H1 (cell line): ENCODE data around the gene ZBTB43. TPM values are rescaled to one million over a fixed set of nuclear protein-coding genes. Genes with fewer than 3 reads are reported as not detected.

Experiments used
- CTCF ChIA-PET: fragments of 300-600 bp; sonication (Branson Sonifier 250); formaldehyde crosslinking; loops from one replicate; lab custom pipeline; 2021; ENCODE audit not compliant: partially characterized antibody; lab: Charles Lee
- POLR2A ChIA-PET: fragments of 300-600 bp; sonication (Branson Sonifier 250); formaldehyde crosslinking; loops from one replicate; lab custom pipeline; 2021; ENCODE audit warnings: inconsistent platforms; ENCODE audit not compliant: partially characterized antibody; lab: Charles Lee
- DNase-seq, 2 experiments: peaks; one replicate each; pipeline versions ENCODE4 v3.0.0 to v3.0.0-alpha.2; 2010 to 2022; ENCODE audit warnings: low spot score in 2 of 2, low read depth in 1 of 2, mixed read lengths in 1 of 2
- FAIRE-seq: peaks from 2 replicates; lab custom pipeline; 2011; peaks lifted over from hg19 to GRCh38; lab: Jason Lieb, UNC
- H2AFZ ChIP-seq: 2 replicates; pipeline ENCODE4 v1.8.1; 2012; ENCODE audit warnings: low read length, inconsistent platforms
- H2AK5ac ChIP-seq: 2 replicates; pipeline ENCODE4 v1.6.1; 2013; ENCODE audit warnings: low read depth, low read length
- H2BK120ac ChIP-seq: replicated peaks from 2 replicates; pipeline ENCODE3; 2013; ENCODE audit warnings: low read depth, low read length, inconsistent platforms
- H2BK12ac ChIP-seq: 2 replicates; pipeline ENCODE4 v1.6.1; 2013; ENCODE audit warnings: low read depth, low read length
- H2BK15ac ChIP-seq: 2 replicates; pipeline ENCODE4 v1.6.1; 2013; ENCODE audit warnings: low read length
- H2BK20ac ChIP-seq: 2 replicates; pipeline ENCODE4 v1.6.1; 2013; ENCODE audit warnings: low read length
- H2BK5ac ChIP-seq: 2 replicates; pipeline ENCODE4 v1.6.1; 2013; ENCODE audit warnings: low read depth, low read length
- H3K14ac ChIP-seq: 2 replicates; pipeline ENCODE4 v1.6.1; 2013; ENCODE audit warnings: inconsistent platforms; ENCODE audit not compliant: insufficient read length
- H3K18ac ChIP-seq: 2 replicates; pipeline ENCODE4 v1.6.1; 2013; ENCODE audit warnings: low read length; ENCODE audit errors: extremely low read depth
- H3K23ac ChIP-seq: 2 replicates; pipeline ENCODE4 v1.6.1; 2013; ENCODE audit warnings: inconsistent platforms; ENCODE audit not compliant: insufficient read length
- H3K23me2 ChIP-seq: 2 replicates; pipeline ENCODE4 v1.6.1; 2013; ENCODE audit warnings: low read depth, low read length
- H3K27ac ChIP-seq: 2 replicates; pipeline ENCODE4 v1.6.1; 2011; ENCODE audit warnings: low read depth, low read length, inconsistent platforms
- H3K27me3 ChIP-seq, 4 experiments: replicated peaks in 1 of 4; 1 replicate in 1 of 4; 2 replicates in 3 of 4; pipeline versions ENCODE4 v1.6.1 to v1.8.1; 2011 to 2013; ENCODE audit warnings: low read length in 3 of 4, mild to moderate bottlenecking in 3 of 4, inconsistent platforms in 2 of 4, mixed read lengths in 2 of 4, moderate library complexity in 1 of 4; ENCODE audit not compliant: control insufficient read depth in 3 of 4, insufficient read depth in 3 of 4; ENCODE audit errors: extremely low read depth in 1 of 4
- H3K36me3 ChIP-seq, 4 experiments: 2 replicates each; pipeline versions ENCODE4 v1.6.1 to v1.8.1; 2011 to 2013; ENCODE audit warnings: mild to moderate bottlenecking in 4 of 4, low read length in 3 of 4, moderate library complexity in 2 of 4, control low read depth in 1 of 4, inconsistent platforms in 1 of 4; ENCODE audit not compliant: insufficient read depth in 4 of 4, control insufficient read depth in 2 of 4
- H3K4ac ChIP-seq: replicated peaks from 2 replicates; pipeline ENCODE3; 2013; ENCODE audit warnings: low read length, low read depth, mixed read lengths, inconsistent platforms; ENCODE audit not compliant: insufficient read length
- H3K4me1 ChIP-seq, 4 experiments: replicated peaks in 1 of 4; 1 replicate in 1 of 4; 2 replicates in 3 of 4; pipeline versions ENCODE4 v1.6.1 to v1.8.1; 2011 to 2013; ENCODE audit warnings: low read length in 3 of 4, inconsistent platforms in 2 of 4, mixed read lengths in 1 of 4; ENCODE audit not compliant: insufficient read depth in 4 of 4, control insufficient read depth in 3 of 4
- H3K4me2 ChIP-seq, 2 experiments: 2 replicates each; pipeline versions ENCODE4 v1.6.1 to v1.8.1; 2011 to 2013; ENCODE audit warnings: low read depth in 2 of 2, low read length in 2 of 2, control low read depth in 1 of 2, inconsistent platforms in 1 of 2, mild to moderate bottlenecking in 1 of 2; ENCODE audit not compliant: insufficient read depth in 1 of 2
- H3K4me3 ChIP-seq, 4 experiments: fragments of 200-600, 300-600 bp in 1 of 4; sonication (generic), shearing (Covaris generic), sonication (Bioruptor Twin) in 1 of 4; 2 replicates each; pipeline versions ENCODE4 v1.5.1 to v1.8.1; 2011 to 2016; ENCODE audit warnings: low read length in 4 of 4, low read depth in 3 of 4, control low read depth in 2 of 4, inconsistent platforms in 2 of 4, mild to moderate bottlenecking in 2 of 4, mixed read lengths in 1 of 4, moderate library complexity in 1 of 4; ENCODE audit not compliant: insufficient read depth in 2 of 4; ENCODE audit errors: extremely low read depth in 1 of 4
- H3K56ac ChIP-seq: replicated peaks from 2 replicates; pipeline ENCODE3; 2013; ENCODE audit warnings: low read depth, mild to moderate bottlenecking, mixed read lengths, low read length, inconsistent platforms; ENCODE audit not compliant: insufficient read length
- H3K79me1 ChIP-seq: 2 replicates; pipeline ENCODE4 v1.6.1; 2013; ENCODE audit warnings: low read depth, low read length, control low read depth
- H3K79me2 ChIP-seq, 2 experiments: 2 replicates each; pipeline versions ENCODE4 v1.6.1 to v1.8.1; 2012 to 2013; ENCODE audit warnings: low read length in 2 of 2, mild to moderate bottlenecking in 2 of 2, inconsistent platforms in 1 of 2; ENCODE audit not compliant: insufficient read depth in 2 of 2, control insufficient read depth in 1 of 2
- H3K9ac ChIP-seq, 4 experiments: replicated peaks in 1 of 4; 1 replicate in 1 of 4; 2 replicates in 3 of 4; pipeline versions ENCODE4 v1.6.1 to v1.8.1; 2011 to 2013; ENCODE audit warnings: low read depth in 3 of 4, low read length in 3 of 4, control low read depth in 2 of 4, mild to moderate bottlenecking in 2 of 4, moderate library complexity in 2 of 4, inconsistent platforms in 1 of 4; ENCODE audit errors: extremely low read depth in 1 of 4
- H3K9me3 ChIP-seq, 2 experiments: 2 replicates each; pipeline versions ENCODE4 v1.6.1 to v1.8.1; 2012 to 2013; ENCODE audit warnings: mild to moderate bottlenecking in 2 of 2, moderate library complexity in 2 of 2, control low read depth in 1 of 2, inconsistent platforms in 1 of 2, low read depth in 1 of 2, low read length in 1 of 2, mixed read lengths in 1 of 2; ENCODE audit not compliant: insufficient read depth in 2 of 2
- H4K20me1 ChIP-seq, 2 experiments: replicated peaks in 1 of 2; 2 replicates each; pipeline versions ENCODE3 to v1.8.1; 2011 to 2013; ENCODE audit warnings: inconsistent platforms in 2 of 2, low read length in 2 of 2, mild to moderate bottlenecking in 1 of 2; ENCODE audit not compliant: insufficient read depth in 2 of 2, control insufficient read depth in 1 of 2
- H4K5ac ChIP-seq: 2 replicates; pipeline ENCODE4 v1.6.1; 2013; ENCODE audit warnings: low read length, low read depth, mixed read lengths, inconsistent platforms; ENCODE audit not compliant: insufficient read length
- H4K8ac ChIP-seq: 2 replicates; pipeline ENCODE4 v1.8.0; 2013; ENCODE audit warnings: mild to moderate bottlenecking, moderate library complexity, low read length, inconsistent platforms; ENCODE audit not compliant: insufficient read depth; ENCODE audit errors: extremely low read depth
- H4K91ac ChIP-seq: replicated peaks from 2 replicates; pipeline ENCODE3; 2013; ENCODE audit warnings: low read length, mixed read lengths, inconsistent platforms; ENCODE audit not compliant: insufficient read length
- E2F6 ChIP-seq: IDR thresholded peaks from 2 replicates; pipeline ENCODE4 v1.6.1; 2012; ENCODE audit warnings: inconsistent platforms
- RBBP5 ChIP-seq: IDR thresholded peaks from 2 replicates; pipeline ENCODE4 v1.7.1; 2012; ENCODE audit warnings: low read depth, mild to moderate bottlenecking, inconsistent platforms, low read length, moderate library complexity, borderline replicate concordance
- SIRT6 ChIP-seq: IDR thresholded peaks from one replicate; pipeline ENCODE4 v1.7.1; 2012; ENCODE audit warnings: low read length, inconsistent platforms
- TAF7 ChIP-seq: optimal IDR thresholded peaks from 2 replicates; pipeline ENCODE3; 2011; ENCODE audit warnings: low read depth, mild to moderate bottlenecking, inconsistent platforms, low read length, moderate library complexity, borderline replicate concordance
- WGBS, 2 experiments: shearing (Covaris generic) in 1 of 2; methylation state at CpG; one replicate each; pipeline versions ENCODE4 v1.1.6 to v1.1.7; 2013 to 2015; ENCODE audit warnings: low lambda C conversion rate in 2 of 2, mixed read lengths in 2 of 2, inconsistent platforms in 1 of 2, low coverage in 1 of 2, missing lambda C conversion rate in 1 of 2; ENCODE audit not compliant: insufficient replicate concordance in 2 of 2, insufficient coverage in 1 of 2, insufficient read length in 1 of 2; ENCODE audit errors: extremely low coverage in 1 of 2, missing lambda C conversion rate in 1 of 2; 5-methylcytosine and 5-hydroxymethylcytosine counted together
- long read RNA-seq, 2 experiments: library from RNA in 1 of 2; library from capped mRNA in 1 of 2; stranded (forward); transcript quantifications; one replicate each; pipeline ENCODE4 v2.0.0, GENCODE V29; 2021; ENCODE audit warnings: inconsistent platforms in 1 of 2
- polyA minus RNA-seq, 3 experiments: library from RNA; depleted of rRNA, polyadenylated mRNA; stranded (reverse); fragments of >200 nt; gene quantifications; 1 replicate in 2 of 3; 2 replicates in 1 of 3; pipeline ENCODE4 v1.2.3, GENCODE V29; 2011
- polyA plus RNA-seq, 7 experiments: library from polyadenylated mRNA; depleted of rRNA in 3 of 7; stranded (reverse) in 5 of 7; unstranded in 2 of 7; fragments of >200 nt in 5 of 7; fragments of 200-250 nt in 2 of 7; gene quantifications; 1 replicate in 5 of 7; 2 replicates in 1 of 7; 4 replicates in 1 of 7; pipeline versions ENCODE4 v1.2.1 to v1.2.3, GENCODE V29; 2011 to 2013; ENCODE audit warnings: missing spikeins in 2 of 7, mixed read lengths in 2 of 7
- total RNA-seq: library from RNA; stranded (reverse); fragmentation: NEBNext Ultra II Directional; extraction: Animal tissue kit (Norgen Biotek cat#: 25700); gene quantifications from 2 replicates; pipeline ENCODE4 v1.2.1, GENCODE V29; 2021
- TF ChIP-seq, protein P1 (sequence below): IDR thresholded peaks from 2 replicates; pipeline ENCODE4 v1.6.1; 2011; ENCODE audit warnings: low read length, improper control_type of control experiment

ZBTB43 gene
- total RNA-seq (16.7 and 18.7 TPM in 2 replicates), polyA plus RNA-seq (2011; rRNA removed) (3.0 and 4.1 TPM in 2 replicates), polyA minus RNA-seq (2011; rRNA and poly(A)+ RNA removed) (34.8 and 43.6 TPM in 2 replicates)
- polyA plus RNA-seq (2011; cell fraction: cytosol; rRNA removed) = 5.2 TPM
- 4.8 TPM for polyA plus RNA-seq (2011; cell fraction: nucleus; rRNA removed)
- 4.3 to 11.6 TPM (median 6.5 TPM) in 4 replicates for polyA plus RNA-seq (2012, experiment 1 of 2)
- polyA plus RNA-seq (2012, experiment 2 of 2) = 0.50 TPM
- 5.5 TPM for polyA plus RNA-seq (2013, experiment 1 of 2)
- 5.8 TPM for polyA plus RNA-seq (2013, experiment 2 of 2)
- 4.9 TPM for polyA minus RNA-seq (2011; cell fraction: cytosol; rRNA and poly(A)+ RNA removed)
- polyA minus RNA-seq (2011; cell fraction: nucleus; rRNA and poly(A)+ RNA removed) = 4.6 TPM
- long read RNA-seq, experiment 1, full-length matches to known transcripts = 7 of 10 reads
- long read RNA-seq, experiment 1, partial matches to known transcripts = 0 of 10 reads
- long read RNA-seq, experiment 1, other reads (novel, unspliced or antisense) = 3 of 10 reads
- long read RNA-seq, experiment 2, full-length matches to known transcripts = 6 of 6 reads
- long read RNA-seq, experiment 2, partial matches to known transcripts = 0 of 6 reads
- long read RNA-seq, experiment 2, other reads (novel, unspliced or antisense) = 0 of 6 reads

GRCh38 chr9:126804696-126805553, at the start of gene ZBTB43:
Gene ZBTB43, plus strand, starts transcription at chr9:126805040. Its CDS starts 27,470 bp downstream, at chr9:126832510.
- Histone ChIP-seq H3K27ac (peak within 1 kb of the TSS; percentile 41; the same call in 1 of the 2 replicates), H4K20me1 (peaks cover 5 to 8% of the 10 kb centered on the region in 2 experiments), H4K5ac (peak within 1 kb of the TSS; percentile 73), H2BK12ac (peak within 1 kb of the TSS; percentile 44; the same call in 1 of the 2 replicates), H3K4me1 (peaks cover 0 to 7% (median 5%) of the 10 kb centered on the region in 4 experiments; a peak in 6 of 7 replicates), H3K36me3 (no peaks in the 10 kb centered on the region), H3K18ac (peak within 1 kb of the TSS; percentile 62), H2BK20ac (no peak within 1 kb of the TSS), H2AK5ac (peak within 1 kb of the TSS; percentile 18), H3K23me2 (peaks cover 3% of the 10 kb centered on the region; the same call in 1 of the 2 replicates), H3K4ac (no peak within 1 kb of the TSS), H3K9ac (peak within 1 kb of the TSS; percentile 63 to 71 (median 71)), H4K91ac (no peak within 1 kb of the TSS), H2AFZ (peak within 1 kb of the TSS; percentile 86), H3K4me3 (peak within 1 kb of the TSS; percentile 76 to 88 (median 81)), H3K4me2 (peak within 1 kb of the TSS; percentile 78 to 91), H3K79me1 (peaks cover 4% of the 10 kb centered on the region; the same call in 1 of the 2 replicates), H2BK120ac (no peak within 1 kb of the TSS), H2BK15ac (no peak within 1 kb of the TSS), H3K56ac (peak within 1 kb of the TSS; percentile 66), H2BK5ac (peak within 1 kb of the TSS; percentile 28; the same call in 1 of the 2 replicates), H3K23ac (no peak within 1 kb of the TSS), H3K9me3 (no peaks in the 10 kb centered on the region), H3K27me3 (peaks cover 0 to 2% (median 0%) of the 10 kb centered on the region in 4 experiments; a peak in 1 of 7 replicates), H3K79me2 (peaks cover 6 to 39% of the 10 kb centered on the region in 2 experiments; a peak in 3 of 4 replicates), H3K14ac (no peak within 1 kb of the TSS), H4K8ac (peak within 1 kb of the TSS; percentile 86)
- FAIRE-seq (no peak), DNase-seq (peak; percentile 81 to 97)
- ChIA-PET POLR2A (interaction anchor here (0.8 to 1.6 kb wide), 3 partner anchors 12 to 76 kb away, joined by 3 to 6 read pairs (median 3); no protein-coding TSS in a partner anchor), CTCF (interaction anchor here (0.7 to 1.8 kb wide), 6 partner anchors 27 to 102 kb away, joined by 3 to 7 read pairs (median 3); no protein-coding TSS in a partner anchor)
- WGBS, 2 experiments = 3% methylated on average over 79 of the region's 79 CpGs; no CpG with 5 or more reads in 1 of the 2 experiments
- TF ChIP-seq E2F6 (no peak), SIRT6 (no peak), RBBP5 (peak; percentile 57), TAF7 (peak; percentile 61)
- TF ChIP-seq, protein P1, sequence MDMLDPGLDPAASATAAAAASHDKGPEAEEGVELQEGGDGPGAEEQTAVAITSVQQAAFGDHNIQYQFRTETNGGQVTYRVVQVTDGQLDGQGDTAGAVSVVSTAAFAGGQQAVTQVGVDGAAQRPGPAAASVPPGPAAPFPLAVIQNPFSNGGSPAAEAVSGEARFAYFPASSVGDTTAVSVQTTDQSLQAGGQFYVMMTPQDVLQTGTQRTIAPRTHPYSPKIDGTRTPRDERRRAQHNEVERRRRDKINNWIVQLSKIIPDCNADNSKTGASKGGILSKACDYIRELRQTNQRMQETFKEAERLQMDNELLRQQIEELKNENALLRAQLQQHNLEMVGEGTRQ = no peak
